Gastrocnemius medialis (tissue), 4 donors: ENCODE results near the gene IQGAP2.

ENCODE experiments used
- POLR2A ChIP-seq, 2 donors: fragments of 450-650 bp; IDR thresholded peaks; one replicate each; pipeline ENCODE4 v1.6.1; 2017; ENCODE audit warnings: antibody characterized with exemption in 2 of 2, mild to moderate bottlenecking in 2 of 2, moderate library complexity in 2 of 2
- TF ChIP-seq, protein P1 (sequence below), 5 experiments: fragments of 450-650 bp in 3 of 5; fragments of 200-600 bp in 2 of 5; sonication (generic) in 2 of 5; IDR thresholded peaks in 4 of 5; conservative IDR thresholded peaks in 1 of 5; 1 replicate in 4 of 5; 2 replicates in 1 of 5; pipeline ENCODE4 v1.5.1; 2016 to 2019; ENCODE audit warnings: antibody characterized with exemption in 5 of 5, mild to moderate bottlenecking in 3 of 5, moderate library complexity in 3 of 5

DNA sequence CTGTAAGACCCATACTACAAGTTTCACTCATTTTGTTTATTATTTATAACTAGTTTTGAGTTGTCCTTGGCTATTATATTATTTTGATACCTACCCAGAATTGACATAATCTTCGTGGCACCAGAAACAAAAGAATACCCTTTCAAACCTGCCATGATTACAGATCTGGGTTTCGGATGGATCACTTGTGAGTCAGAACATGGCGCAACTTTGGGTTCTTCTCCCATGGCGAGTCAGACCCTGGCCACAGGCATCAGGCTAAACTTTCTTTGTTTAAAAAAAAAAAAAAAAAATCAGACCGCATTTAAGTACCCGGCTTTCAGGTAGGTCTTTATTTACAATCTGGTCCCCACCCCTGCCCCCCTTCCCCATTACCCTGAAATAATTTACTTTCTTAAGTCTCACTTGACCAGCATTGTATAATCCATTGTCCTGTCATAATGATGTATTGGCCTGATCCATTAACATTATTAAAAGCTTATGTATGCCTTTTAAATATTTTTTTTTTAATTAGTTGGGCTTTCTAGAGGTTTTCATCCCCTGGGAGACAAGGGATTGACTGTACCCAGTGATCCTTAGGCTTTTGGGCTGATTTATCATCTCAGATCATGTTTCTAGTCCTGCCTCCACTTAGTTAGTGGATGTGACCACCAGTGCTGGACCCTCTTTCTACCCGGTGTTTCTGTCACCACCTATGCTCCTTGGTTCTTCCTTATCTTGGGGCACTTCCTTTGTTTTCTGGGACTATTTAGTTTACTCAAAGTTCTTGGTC lies 176.3 kb downstream of the IQGAP2 start:
- no peak for TF ChIP-seq POLR2A (IDR thresholded peaks at IDR 0.05)
- TF ChIP-seq, protein P1, sequence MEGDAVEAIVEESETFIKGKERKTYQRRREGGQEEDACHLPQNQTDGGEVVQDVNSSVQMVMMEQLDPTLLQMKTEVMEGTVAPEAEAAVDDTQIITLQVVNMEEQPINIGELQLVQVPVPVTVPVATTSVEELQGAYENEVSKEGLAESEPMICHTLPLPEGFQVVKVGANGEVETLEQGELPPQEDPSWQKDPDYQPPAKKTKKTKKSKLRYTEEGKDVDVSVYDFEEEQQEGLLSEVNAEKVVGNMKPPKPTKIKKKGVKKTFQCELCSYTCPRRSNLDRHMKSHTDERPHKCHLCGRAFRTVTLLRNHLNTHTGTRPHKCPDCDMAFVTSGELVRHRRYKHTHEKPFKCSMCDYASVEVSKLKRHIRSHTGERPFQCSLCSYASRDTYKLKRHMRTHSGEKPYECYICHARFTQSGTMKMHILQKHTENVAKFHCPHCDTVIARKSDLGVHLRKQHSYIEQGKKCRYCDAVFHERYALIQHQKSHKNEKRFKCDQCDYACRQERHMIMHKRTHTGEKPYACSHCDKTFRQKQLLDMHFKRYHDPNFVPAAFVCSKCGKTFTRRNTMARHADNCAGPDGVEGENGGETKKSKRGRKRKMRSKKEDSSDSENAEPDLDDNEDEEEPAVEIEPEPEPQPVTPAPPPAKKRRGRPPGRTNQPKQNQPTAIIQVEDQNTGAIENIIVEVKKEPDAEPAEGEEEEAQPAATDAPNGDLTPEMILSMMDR (IDR thresholded peaks at IDR 0.05 in 4 of 5, conservative IDR thresholded peaks at IDR 0.05 in 1 of 5): no peak
